Measurements from ENCODE around the gene NTRK2.

DNA sequence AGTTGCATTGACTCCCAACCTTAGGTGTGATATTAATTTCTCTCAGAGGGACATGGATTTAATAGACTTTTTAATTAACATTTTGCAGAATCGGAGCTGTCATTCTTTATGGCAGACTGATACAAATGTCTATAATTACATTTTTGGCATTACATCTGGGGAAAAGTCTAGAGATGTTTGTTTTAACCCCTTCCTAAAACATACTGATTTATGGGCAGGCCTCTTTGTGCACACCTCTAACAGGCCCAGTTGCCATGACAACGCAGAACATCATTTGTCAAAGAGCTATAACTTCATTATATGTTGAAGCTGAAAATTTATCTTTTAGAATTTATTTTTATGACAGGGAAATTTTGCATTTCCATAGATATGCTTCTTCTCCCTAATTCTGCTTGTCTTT lies 158.5 kb downstream of the NTRK2 start:
- TF ChIP-seq, protein P1, sequence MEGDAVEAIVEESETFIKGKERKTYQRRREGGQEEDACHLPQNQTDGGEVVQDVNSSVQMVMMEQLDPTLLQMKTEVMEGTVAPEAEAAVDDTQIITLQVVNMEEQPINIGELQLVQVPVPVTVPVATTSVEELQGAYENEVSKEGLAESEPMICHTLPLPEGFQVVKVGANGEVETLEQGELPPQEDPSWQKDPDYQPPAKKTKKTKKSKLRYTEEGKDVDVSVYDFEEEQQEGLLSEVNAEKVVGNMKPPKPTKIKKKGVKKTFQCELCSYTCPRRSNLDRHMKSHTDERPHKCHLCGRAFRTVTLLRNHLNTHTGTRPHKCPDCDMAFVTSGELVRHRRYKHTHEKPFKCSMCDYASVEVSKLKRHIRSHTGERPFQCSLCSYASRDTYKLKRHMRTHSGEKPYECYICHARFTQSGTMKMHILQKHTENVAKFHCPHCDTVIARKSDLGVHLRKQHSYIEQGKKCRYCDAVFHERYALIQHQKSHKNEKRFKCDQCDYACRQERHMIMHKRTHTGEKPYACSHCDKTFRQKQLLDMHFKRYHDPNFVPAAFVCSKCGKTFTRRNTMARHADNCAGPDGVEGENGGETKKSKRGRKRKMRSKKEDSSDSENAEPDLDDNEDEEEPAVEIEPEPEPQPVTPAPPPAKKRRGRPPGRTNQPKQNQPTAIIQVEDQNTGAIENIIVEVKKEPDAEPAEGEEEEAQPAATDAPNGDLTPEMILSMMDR (IDR thresholded peaks at IDR 0.05; ENCODE audit: borderline replicate concordance, extremely low read depth, low read length, poor library complexity, severe bottlenecking) = no peak
- TF ChIP-seq EZH2 (IDR thresholded peaks at IDR 0.05; ENCODE audit: borderline replicate concordance, low read depth, low read length, severe bottlenecking) = no peak
